Measurements from ENCODE around the gene EHMT2. TPM values are rescaled to one million over a fixed set of nuclear protein-coding genes. Genes with fewer than 3 reads are reported as not detected.
"Not testable (repeated sequence)": the region's sequence is repeated elsewhere in the genome, so short reads cannot be mapped to it uniquely, and the experiment has no call there.

Gene EHMT2
- total RNA-seq, 1 donor from 2014 or later: 14.5 TPM

GRCh38 chr6:31943742-31944141 is 46.2 kb upstream of the EHMT2 start:
- FAIRE-seq: no peak
- no peak for DNase-seq (ENCODE audit: low read depth)
- H3K36me3 ChIP-seq (ENCODE audit: control insufficient read depth, insufficient read depth, low read length): no peaks in the 10 kb centered on the region
- TF ChIP-seq, protein P1, sequence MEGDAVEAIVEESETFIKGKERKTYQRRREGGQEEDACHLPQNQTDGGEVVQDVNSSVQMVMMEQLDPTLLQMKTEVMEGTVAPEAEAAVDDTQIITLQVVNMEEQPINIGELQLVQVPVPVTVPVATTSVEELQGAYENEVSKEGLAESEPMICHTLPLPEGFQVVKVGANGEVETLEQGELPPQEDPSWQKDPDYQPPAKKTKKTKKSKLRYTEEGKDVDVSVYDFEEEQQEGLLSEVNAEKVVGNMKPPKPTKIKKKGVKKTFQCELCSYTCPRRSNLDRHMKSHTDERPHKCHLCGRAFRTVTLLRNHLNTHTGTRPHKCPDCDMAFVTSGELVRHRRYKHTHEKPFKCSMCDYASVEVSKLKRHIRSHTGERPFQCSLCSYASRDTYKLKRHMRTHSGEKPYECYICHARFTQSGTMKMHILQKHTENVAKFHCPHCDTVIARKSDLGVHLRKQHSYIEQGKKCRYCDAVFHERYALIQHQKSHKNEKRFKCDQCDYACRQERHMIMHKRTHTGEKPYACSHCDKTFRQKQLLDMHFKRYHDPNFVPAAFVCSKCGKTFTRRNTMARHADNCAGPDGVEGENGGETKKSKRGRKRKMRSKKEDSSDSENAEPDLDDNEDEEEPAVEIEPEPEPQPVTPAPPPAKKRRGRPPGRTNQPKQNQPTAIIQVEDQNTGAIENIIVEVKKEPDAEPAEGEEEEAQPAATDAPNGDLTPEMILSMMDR (IDR thresholded peaks at IDR 0.05; ENCODE audit: insufficient read depth, low read length, severe bottlenecking): no peak
- no peaks in the 10 kb centered on the region for H3K27me3 ChIP-seq (ENCODE audit: control insufficient read depth, insufficient read depth, low read length)
- H3K4me3 ChIP-seq (ENCODE audit: low read depth, low read length): no peak overlapping the region

GRCh38 chr6:31940256-31940664 is 42.8 kb upstream of the EHMT2 start:
- FAIRE-seq: no peak
- TF ChIP-seq, protein P1 (IDR thresholded peaks at IDR 0.05; ENCODE audit: insufficient read depth, low read length, severe bottlenecking): no peak

GRCh38 chr6:31935823-31936222 is 38.3 kb upstream of the EHMT2 start:
- H3K27me3 ChIP-seq (ENCODE audit: control insufficient read depth, insufficient read depth, low read length): no peaks in the 10 kb centered on the region
- TF ChIP-seq, protein P1 (IDR thresholded peaks at IDR 0.05; ENCODE audit: insufficient read depth, low read length, severe bottlenecking): no peak
- FAIRE-seq (no peak), DNase-seq (ENCODE audit: low read depth) (no peak)
- no peak overlapping the region for H3K4me3 ChIP-seq (ENCODE audit: low read depth, low read length)
- no peaks in the 10 kb centered on the region for H3K36me3 ChIP-seq (ENCODE audit: control insufficient read depth, insufficient read depth, low read length)

More at GRCh38 chr6:31940256-31940664, 42.8 kb upstream of the EHMT2 start:
- peak; percentile 15 for DNase-seq (ENCODE audit: low read depth)
- Histone ChIP-seq H3K36me3 (ENCODE audit: control insufficient read depth, insufficient read depth, low read length) (no peaks in the 10 kb centered on the region), H3K27me3 (ENCODE audit: control insufficient read depth, insufficient read depth, low read length) (no peaks in the 10 kb centered on the region), H3K4me3 (ENCODE audit: low read depth, low read length) (no peak overlapping the region)

GRCh38 chr6:31935021-31935420 is 37.5 kb upstream of the EHMT2 start:
- Histone ChIP-seq H3K36me3 (ENCODE audit: control insufficient read depth, insufficient read depth, low read length) (no peaks in the 10 kb centered on the region), H3K27me3 (ENCODE audit: control insufficient read depth, insufficient read depth, low read length) (no peaks in the 10 kb centered on the region), H3K4me3 (ENCODE audit: low read depth, low read length) (no peak overlapping the region)
- TF ChIP-seq, protein P1 (IDR thresholded peaks at IDR 0.05; ENCODE audit: insufficient read depth, low read length, severe bottlenecking): no peak
- DNase-seq (ENCODE audit: low read depth) (no peak), FAIRE-seq (no peak)

DNA sequence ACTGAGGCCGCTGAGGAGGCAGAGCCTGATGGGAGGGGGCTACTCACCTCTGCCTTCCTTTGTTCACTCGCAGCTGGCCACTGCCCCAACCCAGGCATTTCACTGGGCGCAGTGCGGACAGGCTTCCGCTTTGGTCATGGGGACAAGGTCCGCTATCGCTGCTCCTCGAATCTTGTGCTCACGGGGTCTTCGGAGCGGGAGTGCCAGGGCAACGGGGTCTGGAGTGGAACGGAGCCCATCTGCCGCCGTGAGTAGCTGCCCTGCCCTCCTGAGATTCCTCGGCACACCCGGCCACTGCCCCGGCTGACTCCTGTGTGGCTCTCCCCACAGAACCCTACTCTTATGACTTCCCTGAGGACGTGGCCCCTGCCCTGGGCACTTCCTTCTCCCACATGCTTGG is 36.0 kb upstream of the EHMT2 start:
- Histone ChIP-seq H3K36me3 (ENCODE audit: control insufficient read depth, insufficient read depth, low read length) (no peaks in the 10 kb centered on the region), H3K27me3 (ENCODE audit: control insufficient read depth, insufficient read depth, low read length) (no peaks in the 10 kb centered on the region), H3K4me3 (ENCODE audit: low read depth, low read length) (no peak overlapping the region)
- DNase-seq (ENCODE audit: low read depth) (no peak), FAIRE-seq (no peak)
- TF ChIP-seq, protein P1 (IDR thresholded peaks at IDR 0.05; ENCODE audit: insufficient read depth, low read length, severe bottlenecking): no peak

DNA sequence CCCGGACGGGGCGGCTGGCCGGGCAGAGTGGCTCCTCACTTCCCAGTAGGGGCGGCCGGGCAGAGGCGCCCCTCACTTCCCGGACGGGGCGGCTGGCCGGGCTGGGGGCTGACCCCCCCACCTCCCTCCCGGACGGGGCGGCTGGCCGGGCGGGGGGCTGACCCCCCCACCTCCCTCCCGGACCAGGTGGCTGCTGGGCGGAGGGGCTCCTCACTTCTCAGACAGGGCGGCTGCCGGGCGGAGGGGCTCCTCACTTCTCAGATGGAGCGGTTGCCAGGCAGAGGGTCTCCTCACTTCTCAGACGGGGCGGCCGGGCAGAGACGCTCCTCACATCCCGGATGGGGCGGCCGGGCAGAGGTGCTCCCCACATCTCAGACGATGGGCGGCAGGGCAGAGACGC is 34.6 kb upstream of the EHMT2 start:
- FAIRE-seq; H3K4me3 ChIP-seq (ENCODE audit: low read depth, low read length); DNase-seq (ENCODE audit: low read depth); H3K36me3 ChIP-seq (ENCODE audit: control insufficient read depth, insufficient read depth, low read length); H3K27me3 ChIP-seq (ENCODE audit: control insufficient read depth, insufficient read depth, low read length): not testable (repeated sequence)
